Effector memory CD4-positive, alpha-beta T cell (primary cell): ENCODE results near the gene MCRIP1.

Experiments
- DNase-seq, 3 donors: peaks; one replicate each; pipeline ENCODE4 v3.0.0-alpha.2; 2020
- H3K27ac ChIP-seq: 2 replicates; pipeline ENCODE4 v1.7.0; 2013; ENCODE audit warnings: mild to moderate bottlenecking, low read length, moderate library complexity; ENCODE audit not compliant: insufficient read depth, poor library complexity, severe bottlenecking
- H3K27me3 ChIP-seq: replicated peaks from 2 replicates; pipeline ENCODE4 v1.7.0; 2013; ENCODE audit warnings: mild to moderate bottlenecking, low read length; ENCODE audit not compliant: insufficient read depth, control insufficient read depth, poor library complexity, severe bottlenecking
- H3K36me3 ChIP-seq: 2 replicates; pipeline ENCODE4 v1.7.0; 2013; ENCODE audit warnings: mild to moderate bottlenecking, low read length, moderate library complexity; ENCODE audit not compliant: control insufficient read depth, insufficient read depth
- H3K4me1 ChIP-seq: 2 replicates; pipeline ENCODE4 v1.7.0; 2013; ENCODE audit warnings: low read length, mild to moderate bottlenecking; ENCODE audit not compliant: control insufficient read depth, insufficient read depth, poor library complexity, severe bottlenecking
- H3K4me3 ChIP-seq: 2 replicates; pipeline ENCODE4 v1.7.0; 2013; ENCODE audit warnings: low read length, low read depth, mild to moderate bottlenecking; ENCODE audit not compliant: insufficient read depth, poor library complexity, severe bottlenecking
- H3K9me3 ChIP-seq: 2 replicates; pipeline ENCODE4 v1.7.0; 2013; ENCODE audit warnings: mild to moderate bottlenecking, low read length, moderate library complexity; ENCODE audit not compliant: control insufficient read depth
- total RNA-seq, 3 donors: gene quantifications; one replicate each; lab custom pipeline; 2026; lab: John Stamatoyannopoulos, UW

Gene MCRIP1
- total RNA-seq: 24.7 to 38.7 (median 27.9) reads per million in 3 donors

GRCh38 chr17:81833160-81833920 lies at the start of gene MCRIP1:
Gene MCRIP1 (minus strand): TSS chr17:81833291. CDS start chr17:81824506, 8,785 bp downstream.
- Histone ChIP-seq H3K4me1 (peaks cover 15% of the 10 kb centered on the region), H3K27ac (peak within 1 kb of the TSS; percentile 81), H3K36me3 (no peaks in the 10 kb centered on the region), H3K27me3 (no peaks in the 10 kb centered on the region), H3K9me3 (no peaks in the 10 kb centered on the region), H3K4me3 (peak within 1 kb of the TSS; percentile 57)
- DNase-seq: peak; percentile 86 to 92 (median 91)

GRCh38 chr17:81879121-81879520 lies 46.0 kb upstream of the MCRIP1 start:
- Histone ChIP-seq H3K4me3 (no peak overlapping the region), H3K4me1 (no peaks in the 10 kb centered on the region), H3K36me3 (peaks cover 3% of the 10 kb centered on the region), H3K27me3 (no peaks in the 10 kb centered on the region), H3K27ac (no peak overlapping the region), H3K9me3 (no peaks in the 10 kb centered on the region)
- DNase-seq: no peak

DNA sequence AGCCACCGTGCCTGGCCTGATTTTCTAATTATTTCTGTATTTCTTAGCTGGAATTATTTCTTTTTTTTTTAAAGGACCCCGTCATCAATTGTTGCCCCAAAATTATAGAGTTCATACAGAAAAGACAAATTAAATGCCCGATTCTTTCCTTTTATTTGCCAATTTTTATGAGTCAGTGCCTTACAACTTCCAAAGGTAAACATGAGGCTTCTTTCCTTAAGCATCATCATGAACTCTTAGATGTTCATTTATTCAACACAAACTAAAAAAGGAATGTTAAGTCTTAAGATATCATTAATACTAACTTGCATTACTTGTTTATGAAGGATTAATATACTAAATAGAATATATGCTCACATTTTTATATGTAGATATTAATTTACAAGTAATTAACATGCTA lies 45.2 kb upstream of the MCRIP1 start:
- Histone ChIP-seq H3K36me3 (no peaks in the 10 kb centered on the region), H3K9me3 (no peaks in the 10 kb centered on the region), H3K4me3 (no peak overlapping the region), H3K4me1 (peaks cover under 1% of the 10 kb centered on the region), H3K27ac (no peak overlapping the region), H3K27me3 (no peaks in the 10 kb centered on the region)
- no peak for DNase-seq

DNA sequence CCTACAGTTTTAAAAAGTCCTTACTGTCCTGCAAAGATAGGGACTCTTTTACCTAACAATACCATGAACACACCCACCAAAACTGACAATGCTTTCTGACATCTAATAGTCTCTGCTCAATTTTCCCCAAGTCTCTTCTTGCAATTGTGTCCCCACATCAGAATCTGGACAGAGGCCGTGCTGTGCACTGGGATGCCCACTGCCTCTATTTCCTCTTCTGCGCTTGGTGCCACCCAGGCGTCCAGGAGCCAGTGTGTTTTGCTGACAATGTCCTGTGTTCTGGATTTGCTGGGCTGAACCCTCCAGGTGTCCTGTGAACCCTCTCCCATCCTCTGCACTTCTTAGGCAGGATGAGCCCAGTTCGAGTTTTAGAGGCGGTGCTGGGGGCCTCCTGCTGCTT lies 44.5 kb upstream of the MCRIP1 start:
- H3K36me3 ChIP-seq: no peaks in the 10 kb centered on the region
- no peaks in the 10 kb centered on the region for H3K9me3 ChIP-seq
- H3K4me3 ChIP-seq: no peak overlapping the region
- H3K27me3 ChIP-seq: no peaks in the 10 kb centered on the region
- H3K4me1 ChIP-seq: peaks cover 7% of the 10 kb centered on the region
- no peak overlapping the region for H3K27ac ChIP-seq
- no peak for DNase-seq

GRCh38 chr17:81871387-81872230 lies 38.5 kb upstream of the MCRIP1 start:
- H3K4me1 ChIP-seq: peaks cover 43% of the 10 kb centered on the region
- DNase-seq: peak; percentile 89 to 96 (median 94)

DNA sequence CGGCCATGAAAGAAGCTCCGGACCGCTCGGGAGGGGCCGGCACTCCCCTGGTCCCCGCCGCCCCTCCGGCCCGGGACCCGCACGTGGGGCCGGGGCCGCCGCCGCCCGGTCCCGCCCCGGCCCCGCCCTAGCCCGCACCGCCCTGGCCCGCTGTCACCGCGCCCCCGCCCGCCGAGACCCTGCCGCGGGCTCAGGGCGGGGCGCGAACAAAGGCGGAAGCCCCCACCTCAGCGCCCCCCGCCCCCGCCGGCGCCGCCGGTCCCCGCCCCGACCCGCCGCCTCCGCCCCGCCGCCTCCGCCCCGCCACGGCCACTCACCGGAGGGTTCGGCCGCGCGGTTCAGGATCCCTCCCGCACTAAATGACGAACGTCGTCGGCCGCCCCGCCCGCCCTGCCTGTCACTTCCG lies 37.9 kb upstream of the MCRIP1 start, which contains the start of gene ARHGDIA:
ARHGDIA (minus strand) TSS at position 357 of the 406 bp plus-strand sequence. CDS start 1,407 bp downstream, outside the sequence.
- no peaks in the 10 kb centered on the region for H3K27me3 ChIP-seq
- H3K4me3 ChIP-seq: peak within 1 kb of the TSS; percentile 67
- peaks cover 24% of the 10 kb centered on the region for H3K36me3 ChIP-seq
- DNase-seq: no peak
- peak within 1 kb of the TSS; percentile 95 for H3K27ac ChIP-seq
- H3K4me1 ChIP-seq: peaks cover 45% of the 10 kb centered on the region
- no peaks in the 10 kb centered on the region for H3K9me3 ChIP-seq

More at GRCh38 chr17:81871387-81872230, 38.5 kb upstream of the MCRIP1 start:
- no peaks in the 10 kb centered on the region for H3K9me3 ChIP-seq
- peak overlapping the region; percentile 95 for H3K27ac ChIP-seq
- H3K27me3 ChIP-seq: no peaks in the 10 kb centered on the region
- peaks cover 24% of the 10 kb centered on the region for H3K36me3 ChIP-seq
- peak overlapping the region; percentile 67 for H3K4me3 ChIP-seq

- Histone ChIP-seq H3K36me3 (peaks cover 24% of the 10 kb centered on the region), H3K9me3 (no peaks in the 10 kb centered on the region), H3K27me3 (no peaks in the 10 kb centered on the region), H3K27ac (peak overlapping the region; percentile 95), H3K4me3 (peak overlapping the region; percentile 56), H3K4me1 (peaks cover 45% of the 10 kb centered on the region)
- peak in 2 of 3 donors; percentile 23 to 25 for DNase-seq
Observed at GRCh38 chr17:81870131-81870980, 37.3 kb upstream of the MCRIP1 start.

- Histone ChIP-seq H3K4me1 (peaks cover 45% of the 10 kb centered on the region), H3K4me3 (peak overlapping the region; percentile 56), H3K27me3 (no peaks in the 10 kb centered on the region), H3K9me3 (no peaks in the 10 kb centered on the region), H3K36me3 (peaks cover 24% of the 10 kb centered on the region), H3K27ac (peak overlapping the region; percentile 95)
- no peak for DNase-seq
Observed at GRCh38 chr17:81869221-81870130, 36.4 kb upstream of the MCRIP1 start.
